ENCODE data around the gene MFSD6. TPM values are rescaled to one million over a fixed set of nuclear protein-coding genes. Genes with fewer than 3 reads are reported as not detected.

The MFSD6 gene
- polyA plus RNA-seq, 1 donor from 2014 or later: 11.8 TPM

- Histone ChIP-seq H3K4me3 (ENCODE audit: low read length) (no peak overlapping the region), H3K79me2 (replicated peaks; ENCODE audit: insufficient read depth, low read length) (no peaks in the 10 kb centered on the region), H3K9ac (ENCODE audit: low read length) (no peak overlapping the region), H2AFZ (ENCODE audit: low read depth, low read length) (no peak overlapping the region), H3K36me3 (ENCODE audit: insufficient read depth, low read length) (no peaks in the 10 kb centered on the region), H3K9me2 (ENCODE audit: insufficient read depth, low read length) (no peaks in the 10 kb centered on the region), H3F3A (ENCODE audit: insufficient read depth, low read length, poor library complexity, severe bottlenecking) (no peaks in the 10 kb centered on the region), H3K9me3 (ENCODE audit: low read length) (no peaks in the 10 kb centered on the region), H3K27me3 (ENCODE audit: insufficient read depth, low read depth, low read length) (no peaks in the 10 kb centered on the region), H4K20me1 (ENCODE audit: insufficient read depth) (no peaks in the 10 kb centered on the region), H3K4me2 (ENCODE audit: low read length) (no peak overlapping the region), H3K27ac (ENCODE audit: low read length) (no peak overlapping the region)
- TF ChIP-seq EZH2 (IDR thresholded peaks at IDR 0.05; ENCODE audit: borderline replicate concordance, insufficient read depth, low read length, poor library complexity, severe bottlenecking): no peak
- TF ChIP-seq CTCF (IDR thresholded peaks at IDR 0.05; ENCODE audit: poor library complexity, severe bottlenecking): no peak
- no peak for TF ChIP-seq MXI1 (conservative IDR thresholded peaks at IDR 0.05; ENCODE audit: poor library complexity, severe bottlenecking)
- no peak for TF ChIP-seq POLR2AphosphoS5 (IDR thresholded peaks at IDR 0.05)
- TF ChIP-seq REST (IDR thresholded peaks at IDR 0.05; ENCODE audit: borderline replicate concordance): no peak
- TF ChIP-seq TAF1 (IDR thresholded peaks at IDR 0.05; ENCODE audit: low read depth): no peak
- TF ChIP-seq SMC3 (conservative IDR thresholded peaks at IDR 0.05; ENCODE audit: poor library complexity): no peak
- no peak for TF ChIP-seq RAD21 (conservative IDR thresholded peaks at IDR 0.05)
- no peak for TF ChIP-seq EP300 (conservative IDR thresholded peaks at IDR 0.05; ENCODE audit: poor library complexity, severe bottlenecking)
These were observed 70.5 kb downstream of the MFSD6 start for GRCh38 chr2:190478572-190479195.

GRCh38 chr2:190481339-190481738 lies 73.2 kb downstream of the MFSD6 start:
- no peaks in the 10 kb centered on the region for H3K27me3 ChIP-seq (ENCODE audit: insufficient read depth, low read depth, low read length)

More at GRCh38 chr2:190481339-190481738, 73.2 kb downstream of the MFSD6 start:
- no peak overlapping the region for H3K27ac ChIP-seq (ENCODE audit: low read length)
- no peak overlapping the region for H3K9ac ChIP-seq (ENCODE audit: low read length)
- H3F3A ChIP-seq (ENCODE audit: insufficient read depth, low read length, poor library complexity, severe bottlenecking): no peaks in the 10 kb centered on the region
- TF ChIP-seq EZH2 (IDR thresholded peaks at IDR 0.05; ENCODE audit: borderline replicate concordance, insufficient read depth, low read length, poor library complexity, severe bottlenecking) (no peak), CTCF (IDR thresholded peaks at IDR 0.05; ENCODE audit: poor library complexity, severe bottlenecking) (no peak), POLR2AphosphoS5 (IDR thresholded peaks at IDR 0.05) (no peak)
- no peak overlapping the region for H3K4me3 ChIP-seq (ENCODE audit: low read length)
- H3K36me3 ChIP-seq (ENCODE audit: insufficient read depth, low read length): no peaks in the 10 kb centered on the region
- H3K4me2 ChIP-seq (ENCODE audit: low read length): no peak overlapping the region
- no peak overlapping the region for H2AFZ ChIP-seq (ENCODE audit: low read depth, low read length)
- no peaks in the 10 kb centered on the region for H3K9me3 ChIP-seq (ENCODE audit: low read length)
- no peaks in the 10 kb centered on the region for H4K20me1 ChIP-seq (ENCODE audit: insufficient read depth)
- H3K9me2 ChIP-seq (ENCODE audit: insufficient read depth, low read length): no peaks in the 10 kb centered on the region
- H3K79me2 ChIP-seq (replicated peaks; ENCODE audit: insufficient read depth, low read length): no peaks in the 10 kb centered on the region

Data from neural cell (in vitro differentiated cells).